Tibial artery (tissue), 4 donors: ENCODE results near the gene EIF4E1B.

Source experiments
- DNase-seq, 2 donors: peaks; one replicate each; pipeline ENCODE4 v3.0.0-alpha.2; 2019
- H3K27ac ChIP-seq, 2 donors: fragments of 200-600 bp; sonication (generic) in 1 of 2; 1 replicate in 1 of 2; 2 replicates in 1 of 2; pipeline ENCODE4 v1.5.1; 2018 to 2019; ENCODE audit warnings: mild to moderate bottlenecking in 1 of 2
- H3K27me3 ChIP-seq, 2 donors: fragments of 200-600 bp; sonication (generic) in 1 of 2; one replicate each; pipeline versions ENCODE4 v1.5.1 to v1.6.0; 2016 to 2019
- H3K36me3 ChIP-seq, 3 donors: fragments of 200-600 bp; sonication (generic) in 2 of 3; one replicate each; pipeline ENCODE4 v1.5.1; 2016 to 2019; ENCODE audit warnings: mild to moderate bottlenecking in 2 of 3
- H3K4me1 ChIP-seq, 4 donors: fragments of 200-600 bp; sonication (generic) in 2 of 4; 1 replicate in 3 of 4; 2 replicates in 1 of 4; pipeline ENCODE4 v1.5.1; 2016 to 2019
- H3K4me3 ChIP-seq, 2 donors: fragments of 200-600 bp; sonication (generic) in 1 of 2; 1 replicate in 1 of 2; 2 replicates in 1 of 2; pipeline ENCODE4 v1.5.1; 2018 to 2019; ENCODE audit warnings: mild to moderate bottlenecking in 2 of 2
- H3K9me3 ChIP-seq, 3 donors: fragments of 200-600 bp; sonication (generic) in 1 of 3; one replicate each; pipeline ENCODE4 v1.5.1; 2016 to 2019
- CTCF ChIP-seq, 2 experiments: fragments of 200-600 bp in 1 of 2; fragments of 450-650 bp in 1 of 2; IDR thresholded peaks; one replicate each; pipeline ENCODE4 v1.5.1; 2017 to 2019; ENCODE audit warnings: antibody characterized with exemption in 2 of 2, mild to moderate bottlenecking in 1 of 2, moderate library complexity in 1 of 2
- intact Hi-C: fragments of 100-400 bp; cut with DNase I; formaldehyde crosslinking; loops from one replicate; pipeline ENCODE4 v1.15.0; 2023; ENCODE audit warnings: low total_unique reads

The EIF4E1B gene

GRCh38 chr5:176663566-176663965 lies 33.1 kb downstream of the EIF4E1B start:
- no peak overlapping the region for H3K27ac ChIP-seq
- no peaks in the 10 kb centered on the region for H3K9me3 ChIP-seq
- peaks cover 0 to 38% of the 10 kb centered on the region in 2 donors for H3K27me3 ChIP-seq
- intact Hi-C loops, result no loop called here
- no peak overlapping the region for H3K4me3 ChIP-seq
- H3K4me1 ChIP-seq, result peaks cover 0 to 7% (median 2%) of the 10 kb centered on the region in 4 donors
- no peak for DNase-seq
- H3K36me3 ChIP-seq, result no peaks in the 10 kb centered on the region
- no peak for TF ChIP-seq CTCF (IDR thresholded peaks at IDR 0.05)

GRCh38 chr5:176664479-176664878 lies 34.0 kb downstream of the EIF4E1B start:
- intact Hi-C loops, result no loop called here
- H3K36me3 ChIP-seq, result no peaks in the 10 kb centered on the region
- no peak for DNase-seq
- H3K9me3 ChIP-seq, result no peaks in the 10 kb centered on the region
- H3K4me1 ChIP-seq, result peaks cover 0 to 7% (median 2%) of the 10 kb centered on the region in 4 donors
- no peak for TF ChIP-seq CTCF (IDR thresholded peaks at IDR 0.05)
- no peak overlapping the region for H3K27ac ChIP-seq
- no peak overlapping the region for H3K4me3 ChIP-seq
- H3K27me3 ChIP-seq, result peaks cover 0 to 40% of the 10 kb centered on the region in 2 donors

DNA sequence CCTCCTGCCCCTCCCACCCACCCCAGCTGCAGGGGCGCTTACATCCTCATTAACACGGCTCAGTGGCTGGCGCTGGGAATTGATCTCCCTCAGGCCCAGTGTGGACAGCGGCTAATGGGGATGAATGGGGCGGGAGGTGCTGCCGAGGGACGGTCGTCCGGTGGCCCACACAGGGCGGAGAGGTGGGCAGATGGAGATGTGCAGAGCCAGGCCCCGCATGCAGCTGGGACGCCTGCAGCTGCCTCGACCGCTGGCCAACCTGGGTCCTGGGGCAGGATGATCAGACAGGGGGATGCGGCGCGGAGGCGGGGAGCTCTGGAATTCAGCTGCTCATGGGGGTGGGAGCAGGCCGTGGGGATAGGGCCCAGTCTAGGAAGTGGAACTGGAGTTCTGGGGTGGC lies 34.4 kb downstream of the EIF4E1B start:
- Histone ChIP-seq H3K36me3 (no peaks in the 10 kb centered on the region), H3K4me1 (peaks cover 0 to 7% (median 2%) of the 10 kb centered on the region in 4 donors), H3K27ac (no peak overlapping the region), H3K4me3 (no peak overlapping the region), H3K27me3 (peaks cover 0 to 44% of the 10 kb centered on the region in 2 donors), H3K9me3 (no peaks in the 10 kb centered on the region)
- TF ChIP-seq CTCF (IDR thresholded peaks at IDR 0.05), result no peak
- intact Hi-C loops, result no loop called here
- no peak for DNase-seq

DNA sequence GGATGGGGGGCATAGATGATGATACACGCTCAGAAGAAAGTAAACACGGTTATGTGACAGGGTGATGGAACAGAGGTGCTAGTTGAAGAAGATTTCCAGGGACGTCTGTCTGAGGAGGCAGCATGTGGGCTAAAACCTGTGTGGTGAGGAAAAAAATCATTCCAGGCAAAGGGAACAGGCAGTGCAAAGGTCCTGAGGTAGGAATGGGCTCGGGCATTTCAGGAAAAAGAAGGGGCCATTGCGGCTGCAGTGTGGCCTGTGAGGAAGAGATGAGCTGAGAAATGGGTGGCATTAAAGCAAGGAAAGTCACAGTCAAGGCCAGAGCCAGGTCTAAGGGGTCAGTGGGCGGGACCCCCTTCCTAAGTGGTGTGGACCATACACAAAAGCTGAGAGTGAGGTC lies 35.0 kb downstream of the EIF4E1B start:
- DNase-seq, result no peak
- no peak for TF ChIP-seq CTCF (IDR thresholded peaks at IDR 0.05)
- H3K36me3 ChIP-seq, result no peaks in the 10 kb centered on the region
- intact Hi-C loops, result no loop called here
- no peak overlapping the region for H3K4me3 ChIP-seq
- no peak overlapping the region for H3K27ac ChIP-seq
- H3K9me3 ChIP-seq, result no peaks in the 10 kb centered on the region
- peaks cover 0 to 51% of the 10 kb centered on the region in 2 donors for H3K27me3 ChIP-seq
- peaks cover 0 to 7% (median 2%) of the 10 kb centered on the region in 4 donors for H3K4me1 ChIP-seq

DNA sequence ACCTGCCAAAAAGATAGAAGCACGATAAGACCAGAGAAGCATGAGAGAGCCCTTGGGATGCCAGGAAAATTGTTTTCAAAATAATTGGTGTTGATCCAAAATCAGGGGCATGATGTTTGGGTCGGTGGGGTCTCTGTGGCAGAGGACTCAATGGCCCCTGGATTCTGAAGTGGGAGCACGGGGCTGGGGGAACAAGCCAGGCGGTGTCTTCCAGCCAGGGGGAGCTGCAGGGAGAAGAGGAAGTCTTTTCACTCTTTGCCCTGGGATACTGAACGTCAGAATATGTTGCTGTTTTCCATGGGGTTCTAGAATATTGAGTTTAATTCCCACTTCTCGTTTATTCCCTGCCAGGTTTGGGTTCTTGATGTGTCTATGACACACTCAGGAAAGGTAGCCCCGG lies 37.2 kb downstream of the EIF4E1B start:
- no peak for TF ChIP-seq CTCF (IDR thresholded peaks at IDR 0.05)
- H3K9me3 ChIP-seq, result no peaks in the 10 kb centered on the region
- no peak overlapping the region for H3K27ac ChIP-seq
- no peak overlapping the region for H3K4me3 ChIP-seq
- no peaks in the 10 kb centered on the region for H3K4me1 ChIP-seq
- intact Hi-C loops, result no loop called here
- H3K36me3 ChIP-seq, result no peaks in the 10 kb centered on the region
- H3K27me3 ChIP-seq, result peaks cover 0 to 56% of the 10 kb centered on the region in 2 donors
- no peak for DNase-seq

DNA sequence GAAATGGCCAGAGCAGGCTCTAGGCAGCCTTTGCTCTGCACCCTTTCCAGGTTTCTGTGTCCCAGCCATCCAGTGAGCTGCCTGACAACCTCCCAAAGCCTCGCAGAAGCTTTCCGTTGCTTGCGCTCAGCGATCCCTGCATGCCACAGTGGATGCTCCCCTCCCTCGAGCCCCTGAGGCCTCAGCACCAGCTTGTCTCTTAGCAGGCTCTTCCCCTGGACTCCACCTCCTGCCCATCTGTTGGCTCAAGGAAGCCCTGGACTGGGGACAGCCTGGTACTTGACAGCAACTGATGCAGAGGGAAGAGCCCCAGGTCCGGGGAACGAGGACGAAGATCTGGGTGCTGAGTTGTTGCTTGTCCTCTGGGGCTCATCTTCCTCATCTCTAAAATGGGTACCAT lies 40.0 kb downstream of the EIF4E1B start:
- DNase-seq, result no peak
- no peak overlapping the region for H3K27ac ChIP-seq
- no peaks in the 10 kb centered on the region for H3K9me3 ChIP-seq
- no peaks in the 10 kb centered on the region for H3K36me3 ChIP-seq
- no peak overlapping the region for H3K4me3 ChIP-seq
- no peak for TF ChIP-seq CTCF (IDR thresholded peaks at IDR 0.05)
- H3K27me3 ChIP-seq, result peaks cover 0 to 42% of the 10 kb centered on the region in 2 donors
- no peaks in the 10 kb centered on the region for H3K4me1 ChIP-seq
- intact Hi-C loops, result no loop called here
